Raji (cell line): ENCODE measurements around the gene CRBN.

ENCODE experiments used
- POLR2A ChIP-seq: IDR thresholded peaks from 2 replicates; pipeline ENCODE4 v1.6.1; 2011; ENCODE audit warnings: low read depth, low read length, control low read depth; ENCODE audit not compliant: insufficient read depth

CRBN gene

GRCh38 chr3:3107858-3108257 is 71.6 kb downstream of the CRBN start:
- no peak for TF ChIP-seq POLR2A

DNA sequence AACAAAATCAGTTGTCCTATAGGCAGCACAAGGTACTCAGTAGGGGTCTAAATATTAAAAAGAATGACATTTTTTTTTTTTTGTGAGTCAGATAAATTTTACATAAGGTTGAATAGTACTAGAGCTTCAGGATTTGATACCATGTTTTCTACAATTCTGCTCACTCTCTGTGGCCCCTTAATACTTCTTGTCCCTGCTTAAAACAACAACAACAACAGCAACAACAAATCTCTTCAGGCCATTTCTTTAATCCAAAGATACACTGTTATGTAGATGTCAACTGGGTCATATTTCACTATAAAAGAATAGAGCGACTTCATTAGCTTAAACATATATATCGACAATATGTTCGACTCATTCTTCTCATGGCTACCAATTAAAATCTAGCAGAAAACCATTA is 72.3 kb downstream of the CRBN start:
- TF ChIP-seq POLR2A, result no peak

DNA sequence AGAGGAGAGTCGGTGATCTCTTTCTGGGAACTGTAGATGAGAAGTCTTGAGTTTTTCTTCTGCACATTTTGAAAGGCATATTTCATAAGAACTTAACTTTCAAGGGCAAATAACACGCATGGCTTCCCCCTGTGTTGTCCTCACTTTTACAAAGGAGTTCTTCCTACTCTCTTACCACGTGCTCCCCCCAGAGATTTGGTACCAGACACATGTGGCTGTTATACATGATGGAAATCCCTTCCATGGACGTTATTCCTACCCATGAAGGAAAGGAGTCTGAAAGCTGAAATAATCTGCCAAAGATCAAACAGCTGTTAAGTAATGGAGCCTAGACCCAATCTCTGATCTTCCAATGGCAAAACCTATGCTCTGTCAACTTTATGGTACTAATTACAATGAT is 73.7 kb downstream of the CRBN start:
- no peak for TF ChIP-seq POLR2A

DNA sequence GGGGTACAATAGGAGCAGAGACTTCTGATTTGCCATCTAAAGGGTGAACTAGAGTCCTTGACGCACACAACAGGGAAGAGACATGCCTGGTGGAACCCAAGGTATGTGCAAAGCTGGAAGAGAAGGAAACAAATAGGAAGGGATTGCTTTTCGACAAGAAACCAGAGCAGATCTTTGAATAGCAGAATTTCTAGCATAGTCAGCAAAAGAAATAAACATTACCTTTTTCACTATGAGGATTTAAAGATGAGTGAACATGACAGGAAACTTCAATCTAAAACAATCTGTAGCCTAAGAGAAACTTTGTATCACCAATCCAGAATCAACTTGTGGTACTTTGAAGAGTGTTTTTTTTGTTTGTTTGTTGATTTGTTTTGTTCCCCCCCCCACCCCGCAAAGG is 74.2 kb downstream of the CRBN start:
- no peak for TF ChIP-seq POLR2A

GRCh38 chr3:3102751-3103150 is 76.7 kb downstream of the CRBN start:
- no peak for TF ChIP-seq POLR2A

- no peak for TF ChIP-seq POLR2A
Measured at GRCh38 chr3:3101660-3102458, 77.6 kb downstream of the CRBN start.
